HG03108 (cell line): Measurements from ENCODE around the gene NPBWR2.

Source experiments
- ATAC-seq: cut with Tn5 transposase; IDR thresholded peaks from one replicate; pipeline ENCODE4 v1.9.1; 2021; ENCODE audit warnings: moderate library complexity; ENCODE audit not compliant: unreplicated experiment

The NPBWR2 gene

GRCh38 chr20:64076061-64076997 is 31.0 kb downstream of the NPBWR2 start:
- ATAC-seq: no peak

- ATAC-seq: no peak
These were observed 31.8 kb downstream of the NPBWR2 start for GRCh38 chr20:64075556-64075955.

- ATAC-seq: no peak
These were observed 32.4 kb downstream of the NPBWR2 start for GRCh38 chr20:64074963-64075362.

GRCh38 chr20:64074184-64074789 is 33.1 kb downstream of the NPBWR2 start:
- no peak for ATAC-seq

- ATAC-seq: no peak
These were observed 33.7 kb downstream of the NPBWR2 start for GRCh38 chr20:64073476-64074183.

GRCh38 chr20:64072498-64073063 is 34.8 kb downstream of the NPBWR2 start:
- no peak for ATAC-seq

GRCh38 chr20:64071341-64072332 is 35.7 kb downstream of the NPBWR2 start:
- no peak for ATAC-seq

- ATAC-seq: no peak
These were observed 36.9 kb downstream of the NPBWR2 start for GRCh38 chr20:64070244-64070993.

GRCh38 chr20:64069614-64070243 is 37.6 kb downstream of the NPBWR2 start:
- no peak for ATAC-seq

GRCh38 chr20:64069209-64069613 is 38.2 kb downstream of the NPBWR2 start:
- no peak for ATAC-seq

GRCh38 chr20:64068386-64069208 is 38.8 kb downstream of the NPBWR2 start:
- ATAC-seq: no peak

GRCh38 chr20:64067733-64068307 is 39.5 kb downstream of the NPBWR2 start:
- ATAC-seq: no peak

GRCh38 chr20:64067005-64067632 is 40.2 kb downstream of the NPBWR2 start:
- ATAC-seq: no peak

- peak; percentile 59 for ATAC-seq
These were observed 41.4 kb downstream of the NPBWR2 start for GRCh38 chr20:64065974-64066343.

- ATAC-seq: no peak
These were observed 42.0 kb downstream of the NPBWR2 start for GRCh38 chr20:64065062-64065973.

GRCh38 chr20:64064145-64064698 is 43.1 kb downstream of the NPBWR2 start:
- ATAC-seq: no peak
